ENCODE data around the gene FGF14. TPM values are rescaled to one million over a fixed set of nuclear protein-coding genes. Genes with fewer than 3 reads are reported as not detected.

FGF14 gene
- total RNA-seq, 3 donors from 2014 or later = under 0.01 to 0.29 (median under 0.01) TPM

GRCh38 chr13:101998129-101998528, 403.7 kb downstream of the FGF14 start:
- Histone ChIP-seq H3K9me3 (no peaks in the 10 kb centered on the region), H3K36me3 (no peaks in the 10 kb centered on the region), H3K27me3 (no peaks in the 10 kb centered on the region), H3K4me1 (no peaks in the 10 kb centered on the region), H3K27ac (no peak overlapping the region), H3K4me3 (no peak overlapping the region)
- intact Hi-C loops (cut with DNase I; ENCODE audit: low total_unique reads) = no loop called here
- TF ChIP-seq POLR2A (IDR thresholded peaks at IDR 0.05) = no peak
- TF ChIP-seq POLR2AphosphoS5 (IDR thresholded peaks at IDR 0.05) = no peak
- no peak for TF ChIP-seq CTCF (IDR thresholded peaks at IDR 0.05)
- no peak for DNase-seq (ENCODE audit: low spot score in 2 of 2)

GRCh38 chr13:101996954-101997353, 404.9 kb downstream of the FGF14 start:
- H3K9me3 ChIP-seq = no peaks in the 10 kb centered on the region
- H3K4me1 ChIP-seq = no peaks in the 10 kb centered on the region
- no peak for TF ChIP-seq POLR2A (IDR thresholded peaks at IDR 0.05)
- no peak overlapping the region for H3K27ac ChIP-seq
- no peaks in the 10 kb centered on the region for H3K27me3 ChIP-seq
- no peak overlapping the region for H3K4me3 ChIP-seq
- intact Hi-C loops (cut with DNase I; ENCODE audit: low total_unique reads) = no loop called here
- DNase-seq (ENCODE audit: low spot score in 2 of 2) = no peak
- H3K36me3 ChIP-seq = no peaks in the 10 kb centered on the region

GRCh38 chr13:101989798-101990350, 412.0 kb downstream of the FGF14 start:
- no peaks in the 10 kb centered on the region for H3K27me3 ChIP-seq
- no peaks in the 10 kb centered on the region for H3K9me3 ChIP-seq
- TF ChIP-seq CTCF (IDR thresholded peaks at IDR 0.05) (no peak), POLR2AphosphoS5 (IDR thresholded peaks at IDR 0.05) (no peak), POLR2A (IDR thresholded peaks at IDR 0.05) (no peak)
- intact Hi-C loops (cut with DNase I; ENCODE audit: low total_unique reads) = no loop called here
- no peak for DNase-seq (ENCODE audit: low spot score in 2 of 2)
- no peaks in the 10 kb centered on the region for H3K36me3 ChIP-seq
- H3K27ac ChIP-seq = peak overlapping the region in 1 of 2 donors; percentile 48
- H3K4me3 ChIP-seq = no peak overlapping the region
- H3K4me1 ChIP-seq = no peaks in the 10 kb centered on the region

- Histone ChIP-seq H3K27ac (no peak overlapping the region), H3K4me1 (no peaks in the 10 kb centered on the region), H3K9me3 (no peaks in the 10 kb centered on the region), H3K4me3 (no peak overlapping the region), H3K36me3 (no peaks in the 10 kb centered on the region), H3K27me3 (no peaks in the 10 kb centered on the region)
- no peak for DNase-seq (ENCODE audit: low spot score in 2 of 2)
- no peak for TF ChIP-seq POLR2A (IDR thresholded peaks at IDR 0.05)
- no peak for TF ChIP-seq CTCF (IDR thresholded peaks at IDR 0.05)
- TF ChIP-seq POLR2AphosphoS5 (IDR thresholded peaks at IDR 0.05) = no peak
- intact Hi-C loops (cut with DNase I; ENCODE audit: low total_unique reads) = no loop called here
Measured at GRCh38 chr13:101988140-101988539, 413.7 kb downstream of the FGF14 start.

- Histone ChIP-seq H3K27me3 (no peaks in the 10 kb centered on the region), H3K36me3 (no peaks in the 10 kb centered on the region), H3K9me3 (no peaks in the 10 kb centered on the region), H3K4me1 (no peaks in the 10 kb centered on the region), H3K27ac (no peak overlapping the region), H3K4me3 (no peak overlapping the region)
- TF ChIP-seq POLR2AphosphoS5 (IDR thresholded peaks at IDR 0.05) (no peak), CTCF (IDR thresholded peaks at IDR 0.05) (no peak), POLR2A (IDR thresholded peaks at IDR 0.05) (no peak)
- DNase-seq (ENCODE audit: low spot score in 2 of 2) = no peak
- intact Hi-C loops (cut with DNase I; ENCODE audit: low total_unique reads) = no loop called here
Measured at GRCh38 chr13:101986316-101986715, 415.5 kb downstream of the FGF14 start.

GRCh38 chr13:101985321-101985720, 416.5 kb downstream of the FGF14 start:
- Histone ChIP-seq H3K4me3 (no peak overlapping the region), H3K27ac (no peak overlapping the region), H3K27me3 (no peaks in the 10 kb centered on the region), H3K9me3 (no peaks in the 10 kb centered on the region), H3K4me1 (no peaks in the 10 kb centered on the region), H3K36me3 (no peaks in the 10 kb centered on the region)
- DNase-seq (ENCODE audit: low spot score in 2 of 2) = no peak
- intact Hi-C loops (cut with DNase I; ENCODE audit: low total_unique reads) = no loop called here
- TF ChIP-seq CTCF (IDR thresholded peaks at IDR 0.05) (no peak), POLR2A (IDR thresholded peaks at IDR 0.05) (no peak), POLR2AphosphoS5 (IDR thresholded peaks at IDR 0.05) (no peak)
